Calu3 (cell line): ENCODE data around the gene SCARB1. TPM values are rescaled to one million over a fixed set of nuclear protein-coding genes. Genes with fewer than 3 reads are reported as not detected.

ENCODE experiments used
- BruUV-seq: library from RNA; stranded (reverse); fragments of 400-500 nt; replicated peaks from 2 replicates; lab custom pipeline; 2021; lab: Mats Ljungman, UMichigan
- CTCF ChIA-PET: fragments of 300-600 bp; sonication (Branson Sonifier 250); formaldehyde crosslinking; loops from one replicate; lab custom pipeline; 2022; ENCODE audit warnings: antibody characterized with exemption; lab: Charles Lee
- DNase-seq: peaks from one replicate; pipeline ENCODE4 v3.0.0; 2022
- H3K27ac Mint-ChIP-seq: one replicate; pipeline ENCODE4 v1.8.0; 2022; ENCODE audit warnings: mixed read lengths; ENCODE audit not compliant: unreplicated experiment
- H3K27me3 Mint-ChIP-seq: one replicate; pipeline ENCODE4 v1.8.0; 2022; ENCODE audit warnings: mixed read lengths; ENCODE audit not compliant: unreplicated experiment
- H3K36me3 Mint-ChIP-seq: one replicate; pipeline ENCODE4 v1.8.0; 2022; ENCODE audit warnings: mild to moderate bottlenecking, moderate library complexity, mixed read lengths; ENCODE audit not compliant: insufficient read depth, unreplicated experiment
- H3K4me1 Mint-ChIP-seq: one replicate; pipeline ENCODE4 v1.8.0; 2022; ENCODE audit warnings: mild to moderate bottlenecking, low read depth, mixed read lengths; ENCODE audit not compliant: unreplicated experiment
- H3K4me3 Mint-ChIP-seq: one replicate; pipeline ENCODE4 v1.8.0; 2022; ENCODE audit warnings: mild to moderate bottlenecking, low read depth, moderate library complexity, mixed read lengths; ENCODE audit not compliant: unreplicated experiment
- H3K9me3 Mint-ChIP-seq: one replicate; pipeline ENCODE4 v1.8.0; 2022; ENCODE audit warnings: low read depth, mixed read lengths; ENCODE audit not compliant: unreplicated experiment
- intact Hi-C: fragments of 100-400 bp; cut with micrococcal nuclease; formaldehyde crosslinking; loops from one replicate; pipeline ENCODE4 v1.10.0; 2022; ENCODE audit not compliant: unreplicated experiment
- total RNA-seq: library from RNA; stranded (reverse); gene quantifications from 2 replicates; pipeline ENCODE4 v1.2.3, GENCODE V29; 2022
- TF ChIP-seq, protein P1 (sequence below): fragments of 200-600 bp; IDR thresholded peaks from one replicate; pipeline ENCODE4 v1.8.0; 2022; ENCODE audit warnings: antibody characterized with exemption; ENCODE audit not compliant: unreplicated experiment

Gene SCARB1
- total RNA-seq, 1 experiment from 2014 or later = 51.6 TPM

GRCh38 chr12:124821252-124822200 lies 42.1 kb downstream of the SCARB1 start:
- H3K4me1 Mint-ChIP-seq = no peaks in the 10 kb centered on the region
- H3K4me3 Mint-ChIP-seq = no peak overlapping the region
- no peak for DNase-seq
- CTCF ChIA-PET = no interaction called here
- H3K9me3 Mint-ChIP-seq = no peaks in the 10 kb centered on the region
- no peaks in the 10 kb centered on the region for H3K27me3 Mint-ChIP-seq
- TF ChIP-seq, protein P1, sequence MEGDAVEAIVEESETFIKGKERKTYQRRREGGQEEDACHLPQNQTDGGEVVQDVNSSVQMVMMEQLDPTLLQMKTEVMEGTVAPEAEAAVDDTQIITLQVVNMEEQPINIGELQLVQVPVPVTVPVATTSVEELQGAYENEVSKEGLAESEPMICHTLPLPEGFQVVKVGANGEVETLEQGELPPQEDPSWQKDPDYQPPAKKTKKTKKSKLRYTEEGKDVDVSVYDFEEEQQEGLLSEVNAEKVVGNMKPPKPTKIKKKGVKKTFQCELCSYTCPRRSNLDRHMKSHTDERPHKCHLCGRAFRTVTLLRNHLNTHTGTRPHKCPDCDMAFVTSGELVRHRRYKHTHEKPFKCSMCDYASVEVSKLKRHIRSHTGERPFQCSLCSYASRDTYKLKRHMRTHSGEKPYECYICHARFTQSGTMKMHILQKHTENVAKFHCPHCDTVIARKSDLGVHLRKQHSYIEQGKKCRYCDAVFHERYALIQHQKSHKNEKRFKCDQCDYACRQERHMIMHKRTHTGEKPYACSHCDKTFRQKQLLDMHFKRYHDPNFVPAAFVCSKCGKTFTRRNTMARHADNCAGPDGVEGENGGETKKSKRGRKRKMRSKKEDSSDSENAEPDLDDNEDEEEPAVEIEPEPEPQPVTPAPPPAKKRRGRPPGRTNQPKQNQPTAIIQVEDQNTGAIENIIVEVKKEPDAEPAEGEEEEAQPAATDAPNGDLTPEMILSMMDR = no peak
- no TSS peak for BruUV-seq
- intact Hi-C loops = no loop called here
- no peak overlapping the region for H3K27ac Mint-ChIP-seq
- H3K36me3 Mint-ChIP-seq = peaks cover 5% of the 10 kb centered on the region

GRCh38 chr12:124820199-124820598 lies 43.5 kb downstream of the SCARB1 start:
- intact Hi-C loops = no loop called here
- no peaks in the 10 kb centered on the region for H3K27me3 Mint-ChIP-seq
- H3K9me3 Mint-ChIP-seq = no peaks in the 10 kb centered on the region
- H3K36me3 Mint-ChIP-seq = peaks cover 5% of the 10 kb centered on the region
- no peaks in the 10 kb centered on the region for H3K4me1 Mint-ChIP-seq
- TF ChIP-seq, protein P1 = no peak
- CTCF ChIA-PET = no interaction called here
- no TSS peak for BruUV-seq
- no peak for DNase-seq
- no peak overlapping the region for H3K27ac Mint-ChIP-seq
- no peak overlapping the region for H3K4me3 Mint-ChIP-seq

DNA sequence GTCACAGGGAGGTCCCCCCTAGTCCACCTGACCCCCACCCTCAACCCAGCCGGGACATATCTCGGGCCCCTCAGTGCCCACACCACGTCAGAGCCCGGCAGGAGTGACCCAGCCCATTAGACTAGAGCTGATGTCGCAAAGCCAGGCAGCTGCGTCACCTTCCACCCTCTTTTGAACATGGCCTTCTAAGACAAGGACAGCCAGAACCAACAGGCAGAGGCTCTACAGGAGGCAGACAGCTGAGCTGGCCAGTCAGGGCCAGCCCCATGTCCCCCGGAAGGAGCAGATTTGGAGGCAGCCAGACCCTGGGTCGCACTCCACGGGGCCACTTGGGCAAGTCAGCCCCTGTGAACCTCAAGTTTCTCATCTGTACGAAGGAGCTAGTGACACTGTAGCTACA lies 44.1 kb downstream of the SCARB1 start:
- CTCF ChIA-PET = no interaction called here
- H3K9me3 Mint-ChIP-seq = no peaks in the 10 kb centered on the region
- TF ChIP-seq, protein P1 = no peak
- peaks cover 5% of the 10 kb centered on the region for H3K36me3 Mint-ChIP-seq
- H3K27ac Mint-ChIP-seq = no peak overlapping the region
- H3K4me1 Mint-ChIP-seq = no peaks in the 10 kb centered on the region
- H3K27me3 Mint-ChIP-seq = no peaks in the 10 kb centered on the region
- H3K4me3 Mint-ChIP-seq = no peak overlapping the region
- intact Hi-C loops = no loop called here
- DNase-seq = no peak
- no TSS peak for BruUV-seq

DNA sequence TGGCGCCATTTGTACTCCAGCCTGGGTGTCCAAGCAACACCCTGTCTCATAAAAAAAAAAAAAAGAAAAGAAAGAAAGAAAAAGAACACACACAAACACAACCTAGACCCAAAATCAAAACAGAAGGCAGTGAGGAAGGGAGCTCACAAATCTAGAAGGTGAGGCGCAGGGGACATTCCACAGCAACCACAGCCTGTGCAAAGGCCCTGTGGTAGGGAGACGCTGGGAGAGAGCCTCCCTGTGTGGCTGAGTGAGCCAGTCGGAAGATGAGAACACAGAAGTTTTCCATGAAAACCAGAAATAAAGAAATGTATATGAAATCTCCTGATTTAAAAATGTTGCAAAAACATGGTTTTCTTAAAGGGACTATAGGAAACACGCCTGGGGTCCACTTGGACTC lies 44.6 kb downstream of the SCARB1 start:
- no peaks in the 10 kb centered on the region for H3K4me1 Mint-ChIP-seq
- TF ChIP-seq, protein P1 = no peak
- no peak overlapping the region for H3K27ac Mint-ChIP-seq
- H3K9me3 Mint-ChIP-seq = no peaks in the 10 kb centered on the region
- no peak for DNase-seq
- no TSS peak for BruUV-seq
- no peak overlapping the region for H3K4me3 Mint-ChIP-seq
- H3K27me3 Mint-ChIP-seq = no peaks in the 10 kb centered on the region
- peaks cover 5% of the 10 kb centered on the region for H3K36me3 Mint-ChIP-seq
- intact Hi-C loops = no loop called here
- CTCF ChIA-PET = no interaction called here
